Measurements from ENCODE around the gene UBE2R2.

GRCh38 chr9:33934188-33934878 lies 117.4 kb downstream of the UBE2R2 start:
- no peak for TF ChIP-seq CTCF (IDR thresholded peaks at IDR 0.05)
- no peak for TF ChIP-seq POLR2A (IDR thresholded peaks at IDR 0.05)
